Measurements from ENCODE around the gene FREM2.

Gene FREM2

DNA sequence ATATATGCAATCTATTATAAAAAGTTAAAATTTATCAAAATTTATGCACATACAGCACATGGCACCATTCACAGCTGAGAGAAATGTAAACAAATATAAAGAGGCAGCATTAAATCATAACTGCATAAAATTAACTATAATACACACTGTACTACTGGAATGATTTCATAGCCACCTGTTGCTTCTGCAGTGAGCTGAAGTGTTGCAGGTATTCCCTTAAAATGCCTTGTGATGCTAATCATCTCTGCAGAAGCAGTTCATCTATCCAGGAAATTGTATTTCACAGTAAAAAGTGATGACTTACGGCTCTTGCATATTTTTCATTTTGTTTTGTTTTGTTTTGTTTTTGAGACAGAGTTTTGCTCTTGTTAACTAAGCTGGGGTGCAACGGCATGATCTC, 221.7 kb downstream of the FREM2 start:
- no peak for FAIRE-seq

DNA sequence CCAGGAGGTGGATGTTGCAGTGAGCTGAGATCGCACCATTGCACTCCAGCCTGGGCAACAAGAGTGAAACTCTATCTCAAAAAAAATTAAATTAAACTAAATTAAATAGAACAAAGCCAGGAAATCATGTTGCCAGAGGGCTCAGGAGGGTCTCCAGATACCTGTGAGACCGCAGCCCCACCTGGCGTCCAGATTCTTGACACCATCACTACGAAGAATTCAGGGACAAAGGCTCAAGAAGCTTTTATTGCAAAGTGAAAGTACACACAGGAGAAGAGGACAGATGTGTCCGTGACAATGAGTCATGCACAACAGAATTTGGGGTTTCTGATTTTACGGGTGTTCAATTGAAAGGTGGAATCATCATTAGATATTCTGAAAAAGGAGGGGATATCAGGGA, 227.2 kb downstream of the FREM2 start:
- FAIRE-seq = no peak

DNA sequence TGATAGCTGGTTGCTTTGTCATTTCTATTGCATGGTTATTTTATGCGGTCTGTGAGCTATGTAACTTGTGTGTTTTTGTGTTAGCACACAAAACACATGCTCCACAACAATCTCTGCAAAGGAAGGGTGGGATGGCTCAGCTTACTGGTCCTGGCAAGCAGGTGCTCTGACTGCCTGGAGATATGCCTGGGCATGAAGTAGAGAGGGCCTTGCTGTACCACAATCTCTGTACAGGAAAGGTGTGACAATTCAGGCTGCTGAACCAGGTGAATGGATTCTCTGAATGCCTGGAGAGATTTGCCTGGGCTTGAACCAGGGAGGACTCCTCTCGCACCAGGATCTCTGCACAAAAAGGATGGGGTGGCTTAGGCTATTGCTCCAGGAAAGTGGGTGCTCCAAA, 234.2 kb downstream of the FREM2 start:
- no peak for FAIRE-seq

DNA sequence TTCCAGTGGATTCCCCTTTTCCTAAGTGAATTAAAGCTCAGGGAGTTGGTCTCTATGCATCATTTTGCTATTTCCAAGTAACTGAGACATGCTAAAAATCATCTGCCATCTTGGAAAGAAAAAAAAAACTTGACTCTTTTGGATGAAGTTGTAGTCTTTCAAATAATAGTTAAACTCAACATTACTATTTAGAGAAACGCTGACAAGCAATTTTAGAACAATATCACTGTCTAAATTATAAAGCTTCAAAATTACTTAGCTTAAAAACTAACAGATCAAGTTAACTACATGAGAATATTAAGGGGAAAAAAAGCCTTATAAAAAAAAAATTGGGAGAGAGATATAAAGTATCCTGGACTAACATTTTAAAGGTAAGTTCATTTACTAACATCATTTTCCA, 235.3 kb downstream of the FREM2 start:
- no peak for FAIRE-seq

DNA sequence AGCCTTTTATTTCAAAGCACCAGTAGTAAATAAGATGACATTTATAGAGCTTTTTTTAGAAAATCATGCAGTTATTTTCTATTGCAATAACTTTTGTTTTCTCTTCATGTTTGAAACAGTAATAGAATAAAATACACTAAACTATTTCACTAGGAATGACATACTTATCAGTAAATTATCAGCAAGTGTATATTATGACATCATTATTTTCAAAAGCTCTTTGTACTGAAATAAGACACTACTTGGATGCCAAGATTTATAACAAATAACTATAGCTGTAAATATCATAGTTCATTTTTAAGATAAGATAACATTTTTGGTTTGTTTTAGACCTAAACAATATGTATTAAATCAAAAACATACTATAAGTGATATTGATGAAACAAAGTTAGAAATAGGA, 246.9 kb downstream of the FREM2 start:
- FAIRE-seq = no peak

Measured in A204.1 (cell line).